HEK293 (cell line): ENCODE results near the gene PIGH.

Experiments
- CTCF ChIA-PET: fragments of 350-600 bp; formaldehyde crosslinking; extraction: SDS; loops from one replicate; lab custom pipeline; 2021; ENCODE audit warnings: antibody characterized with exemption; lab: Yijun Ruan, JAX
- POLR2A ChIA-PET: fragments of 300-600 bp; formaldehyde crosslinking; extraction: SDS; loops from one replicate; lab custom pipeline; 2020; ENCODE audit warnings: antibody characterized with exemption, inconsistent platforms; lab: Yijun Ruan, JAX
- H3K27ac ChIP-seq: fragments of 200-500 bp; sonication (Bioruptor generic); 2 replicates; pipeline ENCODE4 v1.5.1; 2014; ENCODE audit warnings: low read depth, low read length, control low read depth, inconsistent platforms; ENCODE audit errors: extremely low read depth
- H3K36me3 ChIP-seq, 2 experiments: fragments of 200-500 bp in 1 of 2; sonication (Bioruptor generic) in 1 of 2; 1 replicate in 1 of 2; 2 replicates in 1 of 2; pipeline ENCODE4 v1.5.1; 2014 to 2017; ENCODE audit warnings: inconsistent platforms in 2 of 2, low read length in 2 of 2; ENCODE audit not compliant: control insufficient read depth in 2 of 2, insufficient read depth in 1 of 2
- H3K4me1 ChIP-seq: fragments of 200-500 bp; sonication (Bioruptor generic); 2 replicates; pipeline ENCODE4 v1.5.1; 2014; ENCODE audit warnings: mild to moderate bottlenecking, low read length, inconsistent platforms; ENCODE audit not compliant: control insufficient read depth, insufficient read depth
- H3K4me3 ChIP-seq: 2 replicates; pipeline ENCODE4 v1.5.1; 2011; ENCODE audit warnings: low read depth, mild to moderate bottlenecking, control low read depth, low read length, moderate library complexity
- H3K9me3 ChIP-seq: fragments of 200-500 bp; sonication (Bioruptor generic); 2 replicates; pipeline ENCODE4 v1.5.1; 2014; ENCODE audit warnings: low read depth, low read length, inconsistent platforms; ENCODE audit not compliant: control insufficient read depth, insufficient read depth
- CTCF ChIP-seq: fragments of 450-650 bp; formaldehyde crosslinking; IDR thresholded peaks from 2 replicates; pipeline ENCODE4 v1.5.1; 2016; ENCODE audit warnings: missing biosample characterization, missing genetic modification characterization
- ELK4 ChIP-seq: IDR thresholded peaks from 2 replicates; pipeline ENCODE4 v1.6.1; 2011; ENCODE audit warnings: mild to moderate bottlenecking, low read depth, low read length, borderline replicate concordance
- HOXD13 ChIP-seq: sonication (generic); formaldehyde crosslinking; IDR thresholded peaks from 2 replicates; pipeline ENCODE4 v1.8.0; 2022; ENCODE audit warnings: missing genetic modification reagents, borderline replicate concordance
- PRDM1 ChIP-seq: fragments of 450-650 bp; formaldehyde crosslinking; IDR thresholded peaks from 2 replicates; pipeline ENCODE4; 2016; ENCODE audit warnings: missing biosample characterization, missing genetic modification characterization
- SP3 ChIP-seq: fragments of 450-650 bp; formaldehyde crosslinking; IDR thresholded peaks from 2 replicates; pipeline ENCODE4 v1.5.1; 2016; ENCODE audit warnings: missing biosample characterization, missing genetic modification characterization
- ZBTB26 ChIP-seq: fragments of 450-650 bp; formaldehyde crosslinking; optimal IDR thresholded peaks from 2 replicates; pipeline ENCODE3; 2016; ENCODE audit warnings: missing biosample characterization, mild to moderate bottlenecking, missing genetic modification characterization
- ZNF10 ChIP-seq: fragments of 450-650 bp; formaldehyde crosslinking; IDR thresholded peaks from 2 replicates; pipeline ENCODE4 v1.5.1; 2017; ENCODE audit warnings: missing biosample characterization, missing genetic modification characterization
- ZNF133 ChIP-seq: fragments of 450-650 bp; formaldehyde crosslinking; IDR thresholded peaks from 2 replicates; pipeline ENCODE4 v1.5.1; 2016; ENCODE audit warnings: missing biosample characterization, missing genetic modification characterization
- ZNF202 ChIP-seq: fragments of 450-650 bp; formaldehyde crosslinking; IDR thresholded peaks from 2 replicates; pipeline ENCODE4 v1.5.1; 2016; ENCODE audit warnings: missing biosample characterization, missing genetic modification characterization, borderline replicate concordance
- ZNF423 ChIP-seq: fragments of 450-650 bp; formaldehyde crosslinking; IDR thresholded peaks from 2 replicates; pipeline ENCODE4 v1.5.1; 2016; ENCODE audit warnings: missing biosample characterization, missing genetic modification characterization
- ZNF561 ChIP-seq: fragments of 450-650 bp; IDR thresholded peaks from 2 replicates; pipeline ENCODE4 v1.5.1; 2018; ENCODE audit warnings: missing biosample characterization, missing genetic modification characterization, borderline replicate concordance
- ZNF571 ChIP-seq: fragments of 450-650 bp; formaldehyde crosslinking; IDR thresholded peaks from 2 replicates; pipeline ENCODE4 v1.5.0; 2017; ENCODE audit warnings: missing biosample characterization, missing genetic modification characterization
- ZNF621 ChIP-seq: fragments of 450-650 bp; formaldehyde crosslinking; IDR thresholded peaks from 2 replicates; pipeline ENCODE4 v1.5.1; 2017; ENCODE audit warnings: missing biosample characterization, missing genetic modification characterization
- ZNF626 ChIP-seq: fragments of 450-650 bp; sonication (Bioruptor Pico); formaldehyde crosslinking; IDR thresholded peaks from 2 replicates; pipeline ENCODE4 v1.5.1; 2018; ENCODE audit warnings: missing biosample characterization, missing genetic modification characterization, inconsistent platforms

Gene PIGH

GRCh38 chr14:67645414-67645813 is 45.3 kb upstream of the PIGH start:
- Histone ChIP-seq H3K4me1 (peaks cover 2% of the 10 kb centered on the region; the same call in 1 of the 2 replicates), H3K4me3 (no peak overlapping the region), H3K27ac (no peak overlapping the region), H3K9me3 (no peaks in the 10 kb centered on the region)
- CTCF ChIA-PET, result interaction anchor here (0.6 to 0.7 kb wide), 2 partner anchors 23 to 66 kb away, joined by 3 to 4 read pairs; no protein-coding TSS in a partner anchor
- POLR2A ChIA-PET, result interaction anchor here (0.7 kb wide), 1 partner anchor 74 kb away, joined by 3 read pairs; no protein-coding TSS in a partner anchor
- no peak for TF ChIP-seq ZNF571 (tag by site-specific recombination)
- TF ChIP-seq, all 188 proteins: peak for 0
- peaks cover 16 to 57% of the 10 kb centered on the region in 2 experiments; a peak in 2 of 3 replicates for H3K36me3 ChIP-seq

GRCh38 chr14:67644428-67644827 is 44.4 kb upstream of the PIGH start:
- TF ChIP-seq ZNF202 (tag by site-specific recombination), result no peak

GRCh38 chr14:67643713-67644112 is 43.6 kb upstream of the PIGH start:
- Histone ChIP-seq H3K4me3 (no peak overlapping the region), H3K27ac (no peak overlapping the region), H3K36me3 (peaks cover 6 to 40% of the 10 kb centered on the region in 2 experiments; a peak in 2 of 3 replicates), H3K9me3 (no peaks in the 10 kb centered on the region), H3K4me1 (peaks cover 2% of the 10 kb centered on the region; the same call in 1 of the 2 replicates)
- ChIA-PET POLR2A (interaction anchor here (0.8 kb wide), 1 partner anchor 23 kb away, joined by 3 read pairs; the partner anchor contains the start of gene ARG2), CTCF (interaction anchor here (0.6 to 1.4 kb wide), 3 partner anchors 15 to 60 kb away, joined by 3 to 6 read pairs (median 3); no protein-coding TSS in a partner anchor)
- no peak for TF ChIP-seq ZNF133 (tag by site-specific recombination)
- no peak for TF ChIP-seq SP3 (tag by site-specific recombination)
- no peak for TF ChIP-seq ELK4
- no peak for TF ChIP-seq HOXD13 (CRISPR knock-in tag)
- no peak for TF ChIP-seq PRDM1 (tag by site-specific recombination)
- no peak for TF ChIP-seq ZNF626
- TF ChIP-seq ZNF561 (tag by site-specific recombination), result no peak
- TF ChIP-seq CTCF (tag by site-specific recombination), result no peak

More at GRCh38 chr14:67644428-67644827, 44.4 kb upstream of the PIGH start:
- Histone ChIP-seq H3K4me1 (peaks cover 2% of the 10 kb centered on the region; the same call in 1 of the 2 replicates), H3K36me3 (peaks cover 11 to 47% of the 10 kb centered on the region in 2 experiments; a peak in 2 of 3 replicates), H3K4me3 (no peak overlapping the region), H3K27ac (no peak overlapping the region), H3K9me3 (no peaks in the 10 kb centered on the region)
- ChIA-PET POLR2A (interaction anchor here (0.8 kb wide), 1 partner anchor 24 kb away, joined by 3 read pairs; the partner anchor contains the start of gene ARG2), CTCF (interaction anchor here (0.6 to 1.4 kb wide), 5 partner anchors 60 to 247 kb away, joined by 3 to 6 read pairs (median 3); no protein-coding TSS in a partner anchor)

GRCh38 chr14:67641902-67642749 is 42.1 kb upstream of the PIGH start:
- H3K36me3 ChIP-seq, result peaks cover 0 to 26% of the 10 kb centered on the region in 2 experiments; a peak in 1 of 3 replicates
- no peaks in the 10 kb centered on the region for H3K9me3 ChIP-seq
- peaks cover 2% of the 10 kb centered on the region; the same call in 1 of the 2 replicates for H3K4me1 ChIP-seq
- CTCF ChIA-PET, result no interaction called here
- POLR2A ChIA-PET, result no interaction called here
- TF ChIP-seq ZBTB26 (tag by site-specific recombination), result no peak
- no peak for TF ChIP-seq ZNF423 (tag by site-specific recombination)
- TF ChIP-seq ZNF10 (tag by site-specific recombination), result no peak
- no peak for TF ChIP-seq ZNF202 (tag by site-specific recombination)
- TF ChIP-seq ELK4, result no peak
- no peak for TF ChIP-seq ZNF621 (tag by site-specific recombination)
- no peak overlapping the region for H3K27ac ChIP-seq
- H3K4me3 ChIP-seq, result no peak overlapping the region
